ENCODE data around the gene C6orf120. TPM values are rescaled to one million over a fixed set of nuclear protein-coding genes. Genes with fewer than 3 reads are reported as not detected.

The C6orf120 gene
- total and polyA plus RNA-seq, 9 of the 15 experiments (the other 6 are each of a cell fraction or from before 2014, with no cell fraction given), result 7.7 to 44.9 (median 34.8) TPM

DNA sequence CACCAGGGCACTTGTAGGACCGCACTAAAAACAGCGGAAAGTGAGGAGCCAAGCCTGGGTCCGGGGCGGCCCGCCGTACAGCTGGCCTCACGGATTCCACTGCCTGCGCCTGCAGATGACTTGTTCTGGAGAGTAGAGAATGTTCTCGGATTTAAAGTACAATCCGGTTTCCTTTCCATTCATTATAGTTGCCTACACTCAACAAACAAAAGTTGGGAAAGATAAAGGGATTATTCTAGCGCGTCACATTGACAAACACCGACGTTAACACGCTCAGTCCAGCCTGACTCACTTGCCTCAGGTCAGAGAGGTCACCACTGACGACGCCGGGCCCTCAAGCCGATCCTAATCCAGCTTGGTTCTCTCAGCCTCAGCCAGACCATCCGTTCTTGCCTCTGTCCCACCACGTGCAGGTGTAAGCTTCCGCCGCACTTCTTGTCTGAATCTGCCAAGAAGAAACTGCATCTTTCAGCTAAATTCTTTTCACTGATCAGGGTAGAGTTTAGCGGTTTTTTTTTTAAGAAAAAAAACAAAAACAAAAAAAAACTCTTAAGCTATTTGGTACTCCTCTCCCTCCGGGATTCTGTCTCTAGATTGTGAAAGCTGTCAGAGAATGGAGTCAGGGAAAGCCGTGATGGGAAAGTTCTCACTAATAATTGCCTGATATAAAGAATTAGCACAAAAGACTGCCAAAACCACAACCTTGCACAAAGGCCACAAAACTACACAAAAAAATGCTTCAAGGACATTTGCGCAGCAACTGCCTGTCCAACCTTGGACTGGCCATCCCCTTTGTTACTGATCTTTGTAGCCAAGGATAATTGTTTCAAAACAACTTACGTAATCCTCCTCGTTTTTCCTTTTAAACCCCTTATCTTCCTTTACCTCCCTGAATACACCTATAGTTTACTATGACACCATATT lies 23.5 kb downstream of the C6orf120 start (continued):
- TF ChIP-seq, protein P1, sequence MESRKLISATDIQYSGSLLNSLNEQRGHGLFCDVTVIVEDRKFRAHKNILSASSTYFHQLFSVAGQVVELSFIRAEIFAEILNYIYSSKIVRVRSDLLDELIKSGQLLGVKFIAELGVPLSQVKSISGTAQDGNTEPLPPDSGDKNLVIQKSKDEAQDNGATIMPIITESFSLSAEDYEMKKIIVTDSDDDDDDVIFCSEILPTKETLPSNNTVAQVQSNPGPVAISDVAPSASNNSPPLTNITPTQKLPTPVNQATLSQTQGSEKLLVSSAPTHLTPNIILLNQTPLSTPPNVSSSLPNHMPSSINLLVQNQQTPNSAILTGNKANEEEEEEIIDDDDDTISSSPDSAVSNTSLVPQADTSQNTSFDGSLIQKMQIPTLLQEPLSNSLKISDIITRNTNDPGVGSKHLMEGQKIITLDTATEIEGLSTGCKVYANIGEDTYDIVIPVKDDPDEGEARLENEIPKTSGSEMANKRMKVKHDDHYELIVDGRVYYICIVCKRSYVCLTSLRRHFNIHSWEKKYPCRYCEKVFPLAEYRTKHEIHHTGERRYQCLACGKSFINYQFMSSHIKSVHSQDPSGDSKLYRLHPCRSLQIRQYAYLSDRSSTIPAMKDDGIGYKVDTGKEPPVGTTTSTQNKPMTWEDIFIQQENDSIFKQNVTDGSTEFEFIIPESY (CRISPR knock-in tag; IDR thresholded peaks at IDR 0.05), result no peak
- TF ChIP-seq, protein P2, sequence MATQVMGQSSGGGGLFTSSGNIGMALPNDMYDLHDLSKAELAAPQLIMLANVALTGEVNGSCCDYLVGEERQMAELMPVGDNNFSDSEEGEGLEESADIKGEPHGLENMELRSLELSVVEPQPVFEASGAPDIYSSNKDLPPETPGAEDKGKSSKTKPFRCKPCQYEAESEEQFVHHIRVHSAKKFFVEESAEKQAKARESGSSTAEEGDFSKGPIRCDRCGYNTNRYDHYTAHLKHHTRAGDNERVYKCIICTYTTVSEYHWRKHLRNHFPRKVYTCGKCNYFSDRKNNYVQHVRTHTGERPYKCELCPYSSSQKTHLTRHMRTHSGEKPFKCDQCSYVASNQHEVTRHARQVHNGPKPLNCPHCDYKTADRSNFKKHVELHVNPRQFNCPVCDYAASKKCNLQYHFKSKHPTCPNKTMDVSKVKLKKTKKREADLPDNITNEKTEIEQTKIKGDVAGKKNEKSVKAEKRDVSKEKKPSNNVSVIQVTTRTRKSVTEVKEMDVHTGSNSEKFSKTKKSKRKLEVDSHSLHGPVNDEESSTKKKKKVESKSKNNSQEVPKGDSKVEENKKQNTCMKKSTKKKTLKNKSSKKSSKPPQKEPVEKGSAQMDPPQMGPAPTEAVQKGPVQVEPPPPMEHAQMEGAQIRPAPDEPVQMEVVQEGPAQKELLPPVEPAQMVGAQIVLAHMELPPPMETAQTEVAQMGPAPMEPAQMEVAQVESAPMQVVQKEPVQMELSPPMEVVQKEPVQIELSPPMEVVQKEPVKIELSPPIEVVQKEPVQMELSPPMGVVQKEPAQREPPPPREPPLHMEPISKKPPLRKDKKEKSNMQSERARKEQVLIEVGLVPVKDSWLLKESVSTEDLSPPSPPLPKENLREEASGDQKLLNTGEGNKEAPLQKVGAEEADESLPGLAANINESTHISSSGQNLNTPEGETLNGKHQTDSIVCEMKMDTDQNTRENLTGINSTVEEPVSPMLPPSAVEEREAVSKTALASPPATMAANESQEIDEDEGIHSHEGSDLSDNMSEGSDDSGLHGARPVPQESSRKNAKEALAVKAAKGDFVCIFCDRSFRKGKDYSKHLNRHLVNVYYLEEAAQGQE (IDR thresholded peaks at IDR 0.05; ENCODE audit: borderline replicate concordance), result peak; percentile 36; the same call in 1 of the 2 replicates
- TF ChIP-seq, protein P2 (CRISPR knock-in tag; IDR thresholded peaks at IDR 0.05; ENCODE audit: low read depth), result 0 out of 2 replicates have a peak, but pooled peaks have one; percentile 14
- TF ChIP-seq, protein P3, sequence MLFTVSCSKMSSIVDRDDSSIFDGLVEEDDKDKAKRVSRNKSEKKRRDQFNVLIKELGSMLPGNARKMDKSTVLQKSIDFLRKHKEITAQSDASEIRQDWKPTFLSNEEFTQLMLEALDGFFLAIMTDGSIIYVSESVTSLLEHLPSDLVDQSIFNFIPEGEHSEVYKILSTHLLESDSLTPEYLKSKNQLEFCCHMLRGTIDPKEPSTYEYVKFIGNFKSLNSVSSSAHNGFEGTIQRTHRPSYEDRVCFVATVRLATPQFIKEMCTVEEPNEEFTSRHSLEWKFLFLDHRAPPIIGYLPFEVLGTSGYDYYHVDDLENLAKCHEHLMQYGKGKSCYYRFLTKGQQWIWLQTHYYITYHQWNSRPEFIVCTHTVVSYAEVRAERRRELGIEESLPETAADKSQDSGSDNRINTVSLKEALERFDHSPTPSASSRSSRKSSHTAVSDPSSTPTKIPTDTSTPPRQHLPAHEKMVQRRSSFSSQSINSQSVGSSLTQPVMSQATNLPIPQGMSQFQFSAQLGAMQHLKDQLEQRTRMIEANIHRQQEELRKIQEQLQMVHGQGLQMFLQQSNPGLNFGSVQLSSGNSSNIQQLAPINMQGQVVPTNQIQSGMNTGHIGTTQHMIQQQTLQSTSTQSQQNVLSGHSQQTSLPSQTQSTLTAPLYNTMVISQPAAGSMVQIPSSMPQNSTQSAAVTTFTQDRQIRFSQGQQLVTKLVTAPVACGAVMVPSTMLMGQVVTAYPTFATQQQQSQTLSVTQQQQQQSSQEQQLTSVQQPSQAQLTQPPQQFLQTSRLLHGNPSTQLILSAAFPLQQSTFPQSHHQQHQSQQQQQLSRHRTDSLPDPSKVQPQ (CRISPR knock-in tag; IDR thresholded peaks at IDR 0.05; ENCODE audit: borderline replicate concordance), result no peak
- TF ChIP-seq RCOR1 (IDR thresholded peaks at IDR 0.05; ENCODE audit: borderline replicate concordance in 1 of 2, low read depth in 2 of 2, low read length in 2 of 2) (peak in 1 of 2 experiments; percentile 70; a peak in 2 of 4 replicates), KAT8 (IDR thresholded peaks at IDR 0.05; ENCODE audit: low read depth) (no peak), SAFB (IDR thresholded peaks at IDR 0.05; ENCODE audit: borderline replicate concordance, low read depth, low read length) (no peak), TOE1 (IDR thresholded peaks at IDR 0.05; ENCODE audit: borderline replicate concordance) (peak; percentile 65; the same call in 1 of the 2 replicates), TOE1 (CRISPR knock-in tag; IDR thresholded peaks at IDR 0.05; ENCODE audit: borderline replicate concordance, low read depth) (peak; percentile 55; the same call in 1 of the 2 replicates)
- TF ChIP-seq, protein P4, sequence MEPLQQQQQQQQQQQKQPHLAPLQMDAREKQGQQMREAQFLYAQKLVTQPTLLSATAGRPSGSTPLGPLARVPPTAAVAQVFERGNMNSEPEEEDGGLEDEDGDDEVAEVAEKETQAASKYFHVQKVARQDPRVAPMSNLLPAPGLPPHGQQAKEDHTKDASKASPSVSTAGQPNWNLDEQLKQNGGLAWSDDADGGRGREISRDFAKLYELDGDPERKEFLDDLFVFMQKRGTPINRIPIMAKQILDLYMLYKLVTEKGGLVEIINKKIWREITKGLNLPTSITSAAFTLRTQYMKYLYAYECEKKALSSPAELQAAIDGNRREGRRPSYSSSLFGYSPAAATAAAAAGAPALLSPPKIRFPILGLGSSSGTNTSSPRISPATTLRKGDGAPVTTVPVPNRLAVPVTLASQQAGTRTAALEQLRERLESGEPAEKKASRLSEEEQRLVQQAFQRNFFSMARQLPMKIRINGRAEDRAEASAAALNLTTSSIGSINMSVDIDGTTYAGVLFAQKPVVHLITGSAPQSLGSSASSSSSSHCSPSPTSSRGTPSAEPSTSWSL (CRISPR knock-in tag; IDR thresholded peaks at IDR 0.05; ENCODE audit: borderline replicate concordance), result no peak

Data from K562 (cell line).